ENCODE results near the gene LRRK1.

DNA sequence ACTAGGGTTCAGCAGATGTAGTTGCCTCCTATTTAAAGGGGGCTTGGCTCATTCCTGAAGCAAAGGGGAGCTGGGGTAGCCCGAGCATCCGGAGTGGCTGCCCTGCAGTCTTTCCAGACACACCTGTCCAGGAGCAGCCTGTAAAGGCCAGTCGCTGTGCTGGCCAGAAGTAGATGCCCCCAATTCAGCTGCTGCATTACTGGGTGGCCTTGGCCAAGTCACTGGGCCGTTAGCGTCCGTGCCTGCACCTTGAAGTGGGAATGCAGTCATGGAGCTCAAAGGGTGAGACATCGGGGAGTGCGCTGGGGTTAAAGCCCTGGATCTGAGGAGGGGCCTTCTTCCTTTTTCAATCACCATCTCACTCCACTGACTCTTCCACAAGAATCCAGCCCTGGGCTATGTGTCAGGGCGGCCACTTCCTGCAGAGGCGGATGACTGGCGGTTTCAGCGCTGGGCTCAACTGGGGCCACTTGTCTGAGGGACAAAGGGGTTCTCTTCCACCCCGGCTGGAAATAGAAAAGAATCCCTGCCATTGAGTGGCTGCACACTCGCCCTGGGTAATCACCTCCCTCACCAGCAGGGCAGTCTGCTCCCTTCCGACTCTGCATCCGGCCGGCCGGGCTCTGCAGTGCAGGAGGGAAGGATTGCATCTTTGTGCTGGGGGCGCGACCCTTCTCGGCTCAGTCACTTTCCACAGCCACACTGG, 27.7 kb upstream of the LRRK1 start:
- TF ChIP-seq, protein P1, sequence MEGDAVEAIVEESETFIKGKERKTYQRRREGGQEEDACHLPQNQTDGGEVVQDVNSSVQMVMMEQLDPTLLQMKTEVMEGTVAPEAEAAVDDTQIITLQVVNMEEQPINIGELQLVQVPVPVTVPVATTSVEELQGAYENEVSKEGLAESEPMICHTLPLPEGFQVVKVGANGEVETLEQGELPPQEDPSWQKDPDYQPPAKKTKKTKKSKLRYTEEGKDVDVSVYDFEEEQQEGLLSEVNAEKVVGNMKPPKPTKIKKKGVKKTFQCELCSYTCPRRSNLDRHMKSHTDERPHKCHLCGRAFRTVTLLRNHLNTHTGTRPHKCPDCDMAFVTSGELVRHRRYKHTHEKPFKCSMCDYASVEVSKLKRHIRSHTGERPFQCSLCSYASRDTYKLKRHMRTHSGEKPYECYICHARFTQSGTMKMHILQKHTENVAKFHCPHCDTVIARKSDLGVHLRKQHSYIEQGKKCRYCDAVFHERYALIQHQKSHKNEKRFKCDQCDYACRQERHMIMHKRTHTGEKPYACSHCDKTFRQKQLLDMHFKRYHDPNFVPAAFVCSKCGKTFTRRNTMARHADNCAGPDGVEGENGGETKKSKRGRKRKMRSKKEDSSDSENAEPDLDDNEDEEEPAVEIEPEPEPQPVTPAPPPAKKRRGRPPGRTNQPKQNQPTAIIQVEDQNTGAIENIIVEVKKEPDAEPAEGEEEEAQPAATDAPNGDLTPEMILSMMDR (IDR thresholded peaks at IDR 0.05; ENCODE audit: low read length): no peak
- TF ChIP-seq EZH2 (IDR thresholded peaks at IDR 0.05; ENCODE audit: borderline replicate concordance, low read length): no peak
